Fibroblast of mammary gland (primary cell): ENCODE data around the gene NEDD4L.
A peak's percentile ranks its signal among the peaks of the same experiment; 100 is the strongest.
"Not testable (repeated sequence)": the region's sequence is repeated elsewhere in the genome, so short reads cannot be mapped to it uniquely, and the experiment has no call there.

Source experiments
- DNase-seq: peaks from one replicate; pipeline ENCODE4 v3.0.0-alpha.2; 2010; ENCODE audit warnings: low read depth
- H3K4me3 ChIP-seq: 2 replicates; pipeline ENCODE4 v1.5.1; 2011; ENCODE audit warnings: low read depth, mild to moderate bottlenecking, low read length, moderate library complexity; ENCODE audit not compliant: control insufficient read depth
- CTCF ChIP-seq: conservative IDR thresholded peaks from 2 replicates; pipeline ENCODE4 v1.5.1; 2011; ENCODE audit warnings: low read depth, low read length, inconsistent platforms; ENCODE audit not compliant: control insufficient read depth, insufficient read depth

Gene NEDD4L

GRCh38 chr18:58046093-58046793 lies 2.2 kb downstream of the NEDD4L start:
- no peak for DNase-seq
- H3K4me3 ChIP-seq = no peak overlapping the region

GRCh38 chr18:58046794-58047555 lies 2.9 kb downstream of the NEDD4L start:
- no peak for DNase-seq
- H3K4me3 ChIP-seq = no peak overlapping the region
- no peak for TF ChIP-seq CTCF

More at GRCh38 chr18:58046093-58046793, 2.2 kb downstream of the NEDD4L start:
- TF ChIP-seq CTCF = no peak

GRCh38 chr18:58047556-58047882 lies 3.5 kb downstream of the NEDD4L start:
- H3K4me3 ChIP-seq = no peak overlapping the region
- no peak for DNase-seq
- TF ChIP-seq CTCF = no peak

GRCh38 chr18:58048081-58048642 lies 4.1 kb downstream of the NEDD4L start:
- DNase-seq = no peak

GRCh38 chr18:58049000-58049688 lies 5.1 kb downstream of the NEDD4L start:
- H3K4me3 ChIP-seq = no peak overlapping the region
- no peak for DNase-seq
- no peak for TF ChIP-seq CTCF

More at GRCh38 chr18:58048081-58048642, 4.1 kb downstream of the NEDD4L start:
- no peak for TF ChIP-seq CTCF
- no peak overlapping the region for H3K4me3 ChIP-seq

GRCh38 chr18:58050963-58051362 lies 6.9 kb downstream of the NEDD4L start:
- DNase-seq, H3K4me3 ChIP-seq: not testable (repeated sequence)

- TF ChIP-seq CTCF = peak; percentile 32
- no peak overlapping the region for H3K4me3 ChIP-seq
- DNase-seq = peak; percentile 21
Observed at GRCh38 chr18:58051765-58052460, 7.9 kb downstream of the NEDD4L start.
